HG02943 (cell line): ENCODE results near the gene CPA1.
"Not testable (repeated sequence)": the region's sequence is repeated elsewhere in the genome, so short reads cannot be mapped to it uniquely, and the experiment has no call there.

Experiments used
- ATAC-seq: cut with Tn5 transposase; IDR thresholded peaks from one replicate; pipeline ENCODE4 v1.9.1; 2021; ENCODE audit warnings: mild to moderate bottlenecking, low read depth, moderate library complexity; ENCODE audit not compliant: unreplicated experiment

CPA1 gene

GRCh38 chr7:130371046-130371445 is 9.2 kb upstream of the CPA1 start:
- no peak for ATAC-seq

DNA sequence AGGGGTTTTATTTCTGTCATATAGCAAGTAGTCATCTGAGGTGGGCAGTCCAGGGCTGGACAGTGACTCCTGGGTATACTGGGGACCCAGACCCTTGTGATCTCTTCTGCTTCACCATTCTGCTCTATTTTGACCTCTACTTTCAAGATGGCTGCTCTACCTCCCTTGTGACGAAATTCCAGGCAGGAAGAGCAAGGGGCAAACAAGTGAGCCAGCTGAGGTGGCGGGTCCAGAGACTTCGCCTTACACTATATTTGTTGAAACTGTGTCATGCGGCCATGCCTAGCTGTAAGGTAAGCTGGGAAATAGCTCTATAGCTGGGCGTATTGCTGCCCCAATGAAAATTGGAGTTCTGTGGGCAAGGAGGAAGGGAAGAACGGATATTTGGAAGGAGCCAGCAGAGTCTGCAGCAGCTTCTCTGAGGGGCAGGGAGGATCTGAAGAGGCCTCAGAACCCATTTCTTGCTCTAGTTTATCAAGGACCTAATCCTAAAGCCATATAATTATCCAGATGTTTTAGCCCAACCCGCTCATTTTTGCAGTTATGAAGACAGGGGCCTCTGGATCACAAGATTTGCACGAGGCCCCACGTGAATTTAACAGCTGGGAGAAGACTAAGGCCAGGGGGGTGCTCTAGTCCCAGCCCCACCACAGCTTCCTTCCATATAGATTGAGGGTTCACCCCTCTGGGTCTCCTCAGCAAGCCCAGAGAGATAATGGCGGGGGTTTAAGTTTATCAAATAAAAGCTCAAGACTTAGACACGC is 7.7 kb upstream of the CPA1 start:
- ATAC-seq: no peak

DNA sequence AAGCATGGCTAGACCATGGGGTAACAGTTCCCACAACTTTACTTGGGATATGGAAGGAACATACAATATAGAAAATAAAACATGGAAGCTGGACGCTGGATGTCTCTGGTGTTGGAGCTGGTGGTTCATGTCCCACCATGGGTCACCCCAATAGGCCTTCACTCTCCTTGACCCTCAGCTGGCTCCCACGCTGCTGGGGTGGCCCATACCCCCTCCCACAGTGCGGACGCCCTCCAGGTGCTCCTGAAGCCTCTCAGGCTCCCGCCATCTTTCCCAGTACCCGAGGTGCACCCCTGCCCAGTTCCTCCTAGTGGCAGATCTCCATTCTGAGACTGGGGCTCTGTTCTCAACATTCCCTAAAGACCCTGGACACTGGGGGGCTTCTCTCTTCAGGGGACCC is 5.8 kb upstream of the CPA1 start:
- ATAC-seq: no peak

DNA sequence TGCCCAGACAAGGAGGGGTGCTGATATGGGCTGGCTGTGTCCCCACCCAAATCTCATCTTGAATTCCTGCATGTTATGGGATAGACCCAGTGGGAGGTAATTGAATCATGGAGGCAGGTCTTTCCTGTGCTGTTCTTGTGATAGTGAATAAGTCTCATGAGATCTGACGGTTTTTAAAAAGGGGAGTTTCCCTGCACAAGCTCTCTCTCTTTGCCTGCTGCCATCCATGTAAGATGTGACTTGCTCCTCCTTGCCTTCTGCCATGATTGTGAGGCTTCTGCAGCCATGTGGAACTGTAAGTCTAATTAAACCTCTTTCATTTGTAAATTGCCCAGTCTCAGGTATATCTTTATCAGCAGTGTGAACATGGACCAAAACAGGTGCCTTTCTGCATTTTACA is 3.8 kb upstream of the CPA1 start:
- ATAC-seq: not testable (repeated sequence)

DNA sequence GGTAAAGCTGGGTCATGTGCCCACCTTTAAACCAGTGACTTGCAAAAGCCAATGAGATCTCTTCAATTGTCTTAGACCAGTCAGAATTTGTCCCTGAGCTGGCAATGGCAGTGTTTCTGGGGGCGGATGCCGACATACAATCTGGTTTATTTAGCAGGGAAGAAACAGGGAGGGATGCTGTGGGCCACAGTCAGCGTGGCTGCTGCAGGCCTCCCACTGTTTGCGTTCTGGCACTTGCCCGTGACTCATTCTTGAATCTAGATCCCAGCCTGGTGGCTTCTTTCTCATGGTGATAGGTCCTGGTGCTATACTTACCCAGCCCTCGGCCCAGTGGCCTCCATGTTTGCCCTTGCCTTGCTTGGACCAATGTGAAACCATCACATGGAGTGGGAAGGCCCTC is 3.1 kb upstream of the CPA1 start:
- ATAC-seq: no peak

DNA sequence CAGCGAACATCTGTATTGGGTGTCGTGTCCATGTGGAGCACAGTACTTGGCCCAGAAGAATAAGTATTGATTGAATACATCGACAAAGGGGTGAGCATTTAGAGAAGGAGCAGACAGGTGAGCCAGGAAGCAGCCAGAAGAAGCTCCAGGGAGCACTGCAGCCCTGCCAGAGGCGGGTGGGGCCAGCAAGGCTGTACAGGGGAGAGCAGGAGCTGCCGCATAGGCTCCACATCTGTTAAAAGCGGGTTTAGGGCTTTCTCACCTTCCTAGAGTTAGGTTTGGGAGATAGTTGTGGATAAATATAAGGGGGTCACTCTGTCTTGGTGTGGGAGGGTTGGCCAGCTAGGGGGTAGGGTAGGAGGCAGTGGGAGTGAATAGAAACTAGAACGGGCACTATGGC is 1.3 kb upstream of the CPA1 start:
- no peak for ATAC-seq

DNA sequence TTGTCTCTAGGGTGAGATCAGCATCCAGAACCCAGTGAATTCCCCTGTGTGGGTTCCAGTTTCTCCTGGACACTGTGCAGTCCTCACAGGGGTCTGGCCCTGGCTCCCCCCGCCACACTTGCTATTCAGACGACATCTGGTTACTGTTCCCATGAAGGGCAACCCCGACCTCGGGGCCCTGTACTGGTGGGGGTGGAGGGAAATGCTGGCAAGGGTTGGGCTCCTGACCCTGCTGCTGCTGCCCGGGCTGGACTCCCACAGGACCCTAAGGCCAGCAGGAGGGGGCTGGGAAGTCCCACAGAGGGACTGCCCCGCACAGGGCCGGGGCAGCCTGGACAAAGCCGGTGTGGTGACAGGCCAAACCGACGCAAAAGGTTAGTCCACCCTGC is 768 bp upstream of the CPA1 start:
- no peak for ATAC-seq

DNA sequence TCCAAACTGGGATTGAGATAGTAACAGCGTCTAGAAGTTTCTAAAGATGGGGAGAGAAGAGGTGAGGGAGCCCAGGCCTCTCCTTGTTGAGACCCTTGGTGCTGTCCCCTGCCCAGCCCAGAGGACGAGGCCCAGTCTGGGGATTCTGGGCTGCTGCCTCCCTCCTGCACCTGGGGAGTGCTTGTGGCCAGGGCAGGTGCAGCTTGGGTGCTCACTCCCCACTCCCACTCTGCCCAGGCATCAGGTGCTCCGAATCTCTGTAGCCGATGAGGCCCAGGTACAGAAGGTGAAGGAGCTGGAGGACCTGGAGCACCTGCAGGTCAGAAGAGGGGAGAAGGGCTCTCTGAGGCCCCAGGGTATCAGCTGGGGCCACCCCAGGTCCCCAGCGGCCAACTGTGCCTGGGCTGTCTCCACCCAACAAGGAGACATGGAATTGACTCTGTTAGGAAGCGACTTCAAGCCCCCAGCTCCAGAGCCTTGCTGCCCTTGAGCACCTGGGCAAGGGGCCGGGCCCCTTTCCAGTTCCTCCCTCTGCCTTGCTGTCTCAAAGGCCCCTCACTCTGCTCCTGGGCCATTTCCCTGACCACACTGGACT is 664 bp downstream of the CPA1 start:
- ATAC-seq: no peak

DNA sequence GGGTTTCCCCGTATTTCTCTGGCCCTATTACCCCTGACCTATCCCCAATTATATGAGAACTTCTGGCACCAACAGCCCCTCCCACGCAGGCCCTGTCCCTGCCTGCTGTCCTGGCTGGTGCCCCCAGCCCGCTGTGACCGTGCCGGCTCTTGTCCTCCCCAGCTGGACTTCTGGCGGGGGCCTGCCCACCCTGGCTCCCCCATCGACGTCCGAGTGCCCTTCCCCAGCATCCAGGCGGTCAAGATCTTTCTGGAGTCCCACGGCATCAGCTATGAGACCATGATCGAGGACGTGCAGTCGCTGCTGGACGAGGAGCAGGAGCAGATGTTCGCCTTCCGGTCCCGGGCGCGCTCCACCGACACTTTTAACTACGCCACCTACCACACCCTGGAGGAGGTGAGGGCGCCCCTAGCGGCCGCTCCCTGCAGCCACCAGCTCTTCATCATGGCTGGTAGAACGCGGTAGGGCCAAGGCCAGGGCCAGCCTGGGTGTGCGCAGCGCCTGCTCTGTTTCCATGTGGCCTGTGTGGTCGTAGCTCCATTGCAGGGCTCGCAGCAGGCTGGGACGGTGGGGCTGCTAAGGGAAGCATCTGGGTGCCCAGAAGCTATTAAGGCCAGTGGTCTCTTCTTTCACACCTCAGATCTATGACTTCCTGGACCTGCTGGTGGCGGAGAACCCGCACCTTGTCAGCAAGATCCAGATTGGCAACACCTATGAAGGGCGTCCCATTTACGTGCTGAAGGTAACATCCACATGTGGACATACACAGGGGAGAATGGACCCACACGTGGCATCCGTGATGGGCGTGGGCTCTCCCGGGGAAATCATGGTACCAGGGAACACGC is 1.4 kb downstream of the CPA1 start:
- no peak for ATAC-seq

DNA sequence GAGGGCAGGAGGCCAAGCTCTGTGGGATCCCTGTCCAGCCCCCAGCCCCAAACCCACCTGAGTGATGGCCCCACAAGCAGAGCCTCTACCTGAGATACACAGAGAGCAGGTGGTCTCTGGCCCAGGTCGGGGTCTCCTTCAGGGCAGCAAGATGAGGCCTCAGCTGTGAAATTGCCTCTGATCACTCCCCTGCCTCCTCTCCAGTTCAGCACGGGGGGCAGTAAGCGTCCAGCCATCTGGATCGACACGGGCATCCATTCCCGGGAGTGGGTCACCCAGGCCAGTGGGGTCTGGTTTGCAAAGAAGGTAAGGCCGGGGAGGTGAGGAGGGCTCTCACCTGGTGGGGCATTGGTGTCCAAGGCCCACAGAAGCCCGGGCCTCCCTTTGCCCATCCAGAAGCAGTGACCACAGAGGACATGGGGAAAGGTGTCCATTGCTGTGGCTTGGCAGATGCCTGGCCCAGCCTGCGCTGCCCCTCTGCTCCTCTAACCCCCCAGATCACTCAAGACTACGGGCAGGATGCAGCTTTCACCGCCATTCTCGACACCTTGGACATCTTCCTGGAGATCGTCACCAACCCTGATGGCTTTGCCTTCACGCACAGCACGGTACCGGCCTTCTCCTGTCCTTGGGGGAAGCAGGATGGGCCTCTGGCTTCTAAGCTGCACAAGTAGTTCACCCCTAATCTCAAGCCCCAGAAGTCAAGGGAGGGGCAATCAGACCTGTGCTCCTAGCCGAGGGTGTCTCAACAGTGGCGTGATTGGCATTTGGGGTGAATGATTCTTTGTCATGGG is 3.1 kb downstream of the CPA1 start:
- no peak for ATAC-seq

- no peak for ATAC-seq
Measured at GRCh38 chr7:130384371-130384801, 4.1 kb downstream of the CPA1 start.

- ATAC-seq: no peak
Measured at GRCh38 chr7:130384841-130385599, 4.7 kb downstream of the CPA1 start.

DNA sequence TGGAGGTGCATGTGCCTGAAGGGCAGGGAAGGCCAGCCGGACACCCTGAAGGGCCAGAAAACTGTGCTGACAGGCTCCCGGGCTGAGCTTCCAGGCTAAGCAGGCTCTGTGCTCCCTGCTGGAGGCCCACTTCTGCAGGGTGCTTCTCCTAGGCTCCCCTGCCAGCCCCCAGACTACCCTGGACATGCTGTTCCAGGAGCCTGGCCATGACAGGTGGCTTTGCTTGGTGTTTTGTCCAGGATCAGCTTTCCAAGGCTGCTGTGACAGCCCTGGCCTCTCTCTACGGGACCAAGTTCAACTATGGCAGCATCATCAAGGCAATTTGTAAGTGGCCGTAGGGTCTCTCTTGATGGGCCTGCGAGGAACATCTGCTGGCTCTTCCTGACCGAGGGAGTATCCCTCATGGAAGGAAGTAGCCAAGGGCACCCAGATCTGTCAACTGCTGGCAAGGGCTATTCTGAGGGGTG is 5.3 kb downstream of the CPA1 start:
- no peak for ATAC-seq

DNA sequence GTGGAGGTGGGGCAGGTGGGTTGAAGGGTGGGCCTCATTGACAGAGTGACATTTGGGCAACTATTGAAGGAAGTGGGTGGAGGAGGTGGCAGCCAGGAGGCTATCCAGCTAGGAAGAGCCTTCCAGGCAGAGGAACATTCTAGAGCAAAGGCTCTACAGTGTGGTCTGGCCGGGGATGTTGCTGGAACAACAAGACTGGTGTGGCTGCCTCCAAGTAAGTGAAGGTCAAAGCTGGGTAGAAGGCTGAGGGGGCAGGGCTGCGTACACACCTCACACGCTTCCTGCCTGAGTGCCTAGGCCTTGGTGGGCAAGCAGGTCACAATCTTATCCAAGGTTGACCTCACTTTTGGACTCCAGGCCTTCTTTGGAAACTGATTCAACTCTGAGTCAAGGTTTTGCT is 6.6 kb downstream of the CPA1 start:
- ATAC-seq: no peak

- ATAC-seq: no peak
Measured at GRCh38 chr7:130387306-130387627, 7.0 kb downstream of the CPA1 start.

DNA sequence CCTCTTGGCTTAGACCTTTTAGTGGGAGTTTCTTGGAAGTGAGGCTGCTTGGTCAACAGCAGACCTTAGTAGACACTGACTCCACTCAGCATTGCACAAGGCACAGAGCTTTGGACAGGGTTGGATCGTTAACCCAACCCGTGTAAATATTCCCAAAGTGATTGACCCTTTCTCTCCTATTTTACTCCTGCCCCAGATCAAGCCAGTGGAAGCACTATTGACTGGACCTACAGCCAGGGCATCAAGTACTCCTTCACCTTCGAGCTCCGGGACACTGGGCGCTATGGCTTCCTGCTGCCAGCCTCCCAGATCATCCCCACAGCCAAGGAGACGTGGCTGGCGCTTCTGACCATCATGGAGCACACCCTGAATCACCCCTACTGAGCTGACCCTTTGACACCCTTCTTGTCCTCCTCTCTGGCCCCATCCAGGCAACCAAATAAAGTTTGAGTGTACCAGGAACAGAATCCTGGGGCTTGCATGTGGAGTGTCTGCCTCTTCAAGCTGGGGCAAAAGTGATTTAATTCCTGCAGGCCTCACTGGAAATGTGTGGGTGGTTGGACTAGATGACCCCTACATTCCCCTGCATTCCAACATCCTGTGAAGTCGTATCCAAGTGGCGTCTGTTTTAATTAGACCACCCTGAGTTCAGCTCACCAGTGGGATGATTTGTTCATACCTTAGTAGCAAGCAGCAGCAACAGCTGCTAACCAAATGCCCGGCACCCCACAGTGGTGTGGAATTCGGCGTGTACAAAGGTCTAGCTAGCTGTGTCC is 7.5 kb downstream of the CPA1 start:
- ATAC-seq: no peak

DNA sequence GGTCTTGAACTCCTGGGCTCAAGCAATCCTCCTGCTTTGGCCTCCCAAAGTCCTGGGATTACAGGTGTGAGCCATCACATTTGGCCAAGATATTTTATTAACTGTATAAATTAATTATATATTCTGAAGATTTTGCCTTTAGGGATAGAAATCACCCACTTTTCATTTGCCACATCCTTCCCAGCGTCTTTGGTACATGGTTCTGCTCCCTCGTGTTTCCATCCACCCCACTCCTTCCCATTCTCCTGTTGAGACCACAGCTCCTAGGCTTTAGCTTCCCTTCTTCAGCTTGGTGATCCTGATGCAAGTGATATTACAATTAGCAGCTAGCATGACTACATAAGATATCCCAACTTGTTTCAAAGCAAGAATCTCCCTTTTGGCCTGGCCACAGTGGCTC is 8.4 kb downstream of the CPA1 start:
- ATAC-seq: no peak

DNA sequence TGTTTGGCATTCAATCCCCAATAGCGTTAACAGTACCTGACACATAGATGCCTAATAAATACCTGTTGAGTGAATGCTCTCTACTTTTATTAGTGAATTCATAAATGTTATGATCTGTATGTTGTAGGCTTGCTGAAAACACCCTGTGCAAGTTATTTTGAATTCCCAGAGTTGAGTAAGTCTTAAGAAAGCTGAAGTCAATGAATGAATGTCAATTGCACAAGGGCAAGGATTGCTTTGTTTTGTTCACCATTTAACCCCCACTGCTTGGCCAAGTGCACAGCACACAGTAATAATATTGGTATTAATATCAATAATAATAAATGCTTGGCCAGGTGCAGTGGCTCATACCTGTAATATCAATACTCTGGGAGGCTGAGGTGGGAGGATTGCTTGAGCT is 10.2 kb downstream of the CPA1 start:
- ATAC-seq: no peak

DNA sequence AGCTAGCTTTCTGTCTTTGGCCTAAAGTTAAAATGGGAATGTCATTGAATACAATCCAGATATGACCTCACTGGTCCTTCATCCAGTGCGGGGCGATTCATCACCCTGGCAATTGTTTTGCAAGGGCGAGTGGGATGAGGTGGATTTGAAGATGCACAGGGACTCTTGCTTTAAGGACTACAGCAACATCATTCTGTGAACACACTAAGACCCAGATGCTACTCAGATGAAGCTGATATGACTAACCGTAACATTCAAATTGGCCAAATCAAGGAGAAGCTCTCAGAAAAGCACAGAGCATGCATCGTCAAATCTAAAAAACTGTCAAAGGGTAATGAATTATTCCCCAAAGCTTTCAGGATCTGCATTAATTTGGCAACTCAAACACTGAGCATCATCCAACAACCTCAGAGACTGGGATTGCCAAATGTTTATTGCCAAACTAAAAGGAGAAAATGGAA is 12.8 kb downstream of the CPA1 start:
- no peak for ATAC-seq
